GM12875 (cell line): ENCODE results near the gene PRR4.

Experiments
- H3K4me3 ChIP-seq: one replicate; pipeline ENCODE4 v1.5.1; 2011; ENCODE audit warnings: low read depth, low read length, control low read depth
- CTCF ChIP-seq: IDR thresholded peaks from 2 replicates; pipeline ENCODE4 v1.5.1; 2011; ENCODE audit warnings: low read depth, mild to moderate bottlenecking, control low read depth, inconsistent platforms, low read length, moderate library complexity, borderline replicate concordance; ENCODE audit not compliant: insufficient read depth

The PRR4 gene

GRCh38 chr12:10849425-10849878 lies at the start of gene PRR4:
TSS of gene PRR4 (minus strand) at chr12:10849475. CDS start at chr12:10849437, 38 bp downstream.
- no peak within 1 kb of the TSS for H3K4me3 ChIP-seq
- no peak for TF ChIP-seq CTCF

GRCh38 chr12:10896854-10897253 lies 47.6 kb upstream of the PRR4 start:
- no peak for TF ChIP-seq CTCF
- H3K4me3 ChIP-seq: no peak overlapping the region

GRCh38 chr12:10891937-10892336 lies 42.7 kb upstream of the PRR4 start:
- no peak for TF ChIP-seq CTCF
- H3K4me3 ChIP-seq: no peak overlapping the region

GRCh38 chr12:10889226-10889625 lies 40.0 kb upstream of the PRR4 start:
- TF ChIP-seq CTCF: no peak
- no peak overlapping the region for H3K4me3 ChIP-seq

- H3K4me3 ChIP-seq: no peak within 1 kb of the TSS
- no peak for TF ChIP-seq CTCF
Observed at GRCh38 chr12:10884086-10884725, 34.9 kb upstream of the PRR4 start, which contains the start of gene PRH1. TSS of gene PRH1 (minus strand) at chr12:10884255. CDS start at chr12:10884217, 38 bp downstream.

GRCh38 chr12:10873378-10873777 lies 24.1 kb upstream of the PRR4 start:
- H3K4me3 ChIP-seq: no peak overlapping the region
- TF ChIP-seq CTCF: no peak

- no peak for TF ChIP-seq CTCF
- H3K4me3 ChIP-seq: no peak overlapping the region
Observed at GRCh38 chr12:10867381-10867780, 18.1 kb upstream of the PRR4 start.
